Inflammatory macrophage treated with lipopolysaccharide for 4 hours (primary cell): ENCODE measurements around the gene RNU11.
"Not testable (repeated sequence)": the region's sequence is repeated elsewhere in the genome, so short reads cannot be mapped to it uniquely, and the experiment has no call there.

Experiments used
- DNase-seq: peaks from one replicate; pipeline ENCODE4 v3.0.0-alpha.2; 2020

Gene RNU11

GRCh38 chr1:28648474-28649198 lies at the start of gene RNU11:
Gene RNU11, plus strand, starts transcription at chr1:28648600.
- DNase-seq = peak; percentile 99

DNA sequence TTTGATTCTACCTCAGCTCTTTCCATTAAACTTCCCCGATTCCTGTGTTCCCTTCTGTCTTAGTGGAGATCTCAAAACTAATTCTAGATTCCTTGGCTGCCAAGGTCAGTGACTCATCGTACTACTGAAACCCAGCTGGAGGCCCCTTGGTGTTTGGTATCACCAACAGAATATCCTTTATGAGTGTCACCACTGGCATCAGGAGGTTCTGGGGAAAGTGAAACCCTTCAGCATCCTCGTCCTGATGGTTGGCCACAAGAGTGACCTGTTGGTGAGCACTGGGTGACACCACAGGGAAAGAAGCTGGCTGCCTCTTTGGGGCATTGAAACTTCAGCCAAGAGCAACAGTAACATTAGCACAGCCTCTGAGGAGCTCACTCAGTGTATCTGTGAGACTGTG lies 46.7 kb upstream of the RNU11 start:
- no peak for DNase-seq

DNA sequence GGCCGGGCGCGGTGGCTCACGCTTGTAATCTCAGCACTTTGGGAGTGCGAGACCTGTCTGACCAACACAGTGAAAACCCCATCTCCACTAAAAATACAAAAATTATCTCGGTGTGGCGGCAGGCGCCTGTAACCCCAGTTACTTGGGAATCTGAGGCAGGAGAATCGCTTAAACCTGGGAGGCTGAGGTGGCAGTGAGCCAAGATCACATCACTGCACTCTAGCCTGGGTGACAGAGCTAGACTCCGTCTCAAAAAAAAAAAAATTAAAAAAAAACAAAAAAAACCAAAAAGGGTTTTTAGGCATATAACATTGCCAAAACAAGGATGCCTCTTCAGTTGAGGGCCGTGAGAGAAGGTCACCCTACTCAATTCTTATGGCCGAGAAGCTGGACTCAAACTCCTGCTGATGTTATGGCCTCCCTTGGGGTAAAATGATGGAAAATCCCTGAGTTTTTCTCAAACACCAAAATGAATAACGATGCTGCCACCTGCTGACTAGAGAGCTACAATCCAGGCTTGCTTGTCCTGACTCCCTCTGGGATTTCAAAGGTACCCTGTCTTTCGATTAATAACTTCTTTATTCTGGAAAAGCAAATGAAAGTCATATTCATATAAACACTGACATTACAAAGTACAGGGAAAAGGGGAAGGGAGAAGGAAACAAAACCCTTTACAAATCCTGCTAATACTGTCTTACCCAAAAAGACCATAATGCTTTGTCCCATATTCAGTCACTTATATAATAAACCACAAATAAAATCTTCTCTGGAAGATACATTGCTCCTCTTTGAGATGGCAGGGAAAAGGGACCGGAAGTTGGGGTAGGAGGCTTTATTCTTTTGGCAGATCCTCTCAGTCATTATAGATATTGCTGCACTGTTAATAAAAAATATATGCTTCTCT lies 45.6 kb upstream of the RNU11 start:
- peak; percentile 76 for DNase-seq

DNA sequence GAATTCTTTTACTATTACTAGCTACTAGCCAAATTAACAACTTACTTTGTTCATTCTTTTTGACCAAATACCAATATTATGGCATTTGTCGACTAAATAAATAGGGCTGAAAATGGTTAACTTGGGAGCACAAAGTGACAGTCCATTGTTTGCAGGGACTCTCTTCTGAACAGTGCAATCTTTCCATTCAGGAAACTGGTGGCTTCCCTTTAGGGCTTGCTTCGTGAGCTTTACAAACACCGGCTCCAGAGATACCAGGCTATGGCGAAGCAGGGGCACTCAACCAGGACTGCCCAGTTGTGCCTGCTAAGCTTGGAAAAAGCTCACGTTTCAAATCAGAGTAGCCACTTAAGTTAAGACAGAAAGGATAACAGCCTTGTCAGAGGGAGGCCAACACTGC lies 44.0 kb upstream of the RNU11 start:
- no peak for DNase-seq

DNA sequence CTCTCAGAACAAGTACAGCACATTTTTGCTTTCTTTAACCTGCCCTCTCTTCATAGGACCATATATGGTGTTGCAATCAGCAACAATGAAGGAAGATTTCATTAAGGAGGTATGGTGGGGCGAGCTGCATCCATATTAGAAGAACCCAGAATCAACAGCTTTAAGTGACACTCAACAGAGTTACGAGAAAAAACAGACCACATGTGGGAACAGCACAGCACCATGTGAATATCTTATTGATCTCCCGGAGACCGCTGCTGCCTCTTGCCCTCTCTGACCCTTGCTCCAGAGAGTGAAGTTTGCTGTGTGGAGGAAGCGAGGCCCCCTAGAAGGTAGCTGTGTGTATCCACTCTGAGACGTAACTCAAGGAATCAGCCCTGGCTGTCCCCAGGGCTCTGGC lies 43.4 kb upstream of the RNU11 start:
- no peak for DNase-seq

DNA sequence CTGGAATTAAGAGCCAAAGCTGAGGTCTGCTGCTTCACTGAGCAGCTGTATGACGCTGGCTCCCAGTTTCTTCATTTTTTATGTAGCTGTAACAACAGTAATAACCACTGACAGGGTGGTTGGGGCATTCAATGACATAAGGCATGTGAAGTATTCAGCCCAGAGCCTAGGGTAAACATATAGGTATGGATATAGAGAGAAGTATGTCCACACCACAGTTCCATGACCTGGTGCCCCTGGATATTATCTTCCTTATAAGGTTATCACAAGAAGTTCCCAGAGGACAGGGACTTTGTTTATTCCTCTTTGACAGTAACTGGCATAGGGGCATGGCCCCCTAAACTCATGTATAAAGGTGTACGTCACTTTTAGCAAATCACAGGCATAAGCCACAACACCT lies 41.6 kb upstream of the RNU11 start:
- DNase-seq = no peak

GRCh38 chr1:28613175-28613574 lies 35.2 kb upstream of the RNU11 start:
- DNase-seq = no peak

DNA sequence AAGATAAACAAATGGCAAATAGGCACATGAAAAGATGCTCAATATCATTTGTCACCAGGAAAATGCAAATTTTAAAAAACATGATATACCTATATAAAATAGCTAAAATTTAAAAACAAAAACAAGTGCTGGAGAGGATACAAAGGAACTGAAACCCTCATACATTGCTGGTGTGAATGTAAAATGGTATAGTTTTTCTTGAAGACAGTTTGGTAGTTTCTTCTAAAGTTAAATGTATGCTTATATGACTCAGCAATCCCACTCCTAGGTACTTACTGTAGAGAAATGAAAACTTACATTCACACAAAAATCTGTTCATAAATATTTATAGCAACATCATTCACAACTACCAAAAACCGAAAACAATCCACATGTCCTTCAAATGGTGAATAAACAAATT lies 16.7 kb upstream of the RNU11 start:
- DNase-seq = no peak

DNA sequence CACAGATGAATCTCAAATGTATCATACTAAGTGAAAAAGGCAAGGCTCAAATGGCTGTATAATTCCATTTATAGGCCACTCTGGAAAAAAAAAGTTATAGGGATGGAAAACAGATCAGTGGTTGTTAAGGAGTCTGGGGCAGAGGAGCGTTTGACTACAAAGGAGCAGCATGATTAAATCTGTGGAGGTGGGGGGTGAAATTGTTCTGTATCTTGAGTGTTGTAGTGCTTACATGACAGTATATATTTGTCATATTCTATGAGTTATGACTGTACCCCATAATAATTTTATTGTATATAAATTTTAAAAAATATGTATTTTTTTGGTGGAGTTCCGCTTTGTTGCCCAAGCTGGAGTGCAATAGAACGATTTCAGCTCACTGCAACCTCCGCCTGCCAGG lies 15.8 kb upstream of the RNU11 start:
- no peak for DNase-seq

DNA sequence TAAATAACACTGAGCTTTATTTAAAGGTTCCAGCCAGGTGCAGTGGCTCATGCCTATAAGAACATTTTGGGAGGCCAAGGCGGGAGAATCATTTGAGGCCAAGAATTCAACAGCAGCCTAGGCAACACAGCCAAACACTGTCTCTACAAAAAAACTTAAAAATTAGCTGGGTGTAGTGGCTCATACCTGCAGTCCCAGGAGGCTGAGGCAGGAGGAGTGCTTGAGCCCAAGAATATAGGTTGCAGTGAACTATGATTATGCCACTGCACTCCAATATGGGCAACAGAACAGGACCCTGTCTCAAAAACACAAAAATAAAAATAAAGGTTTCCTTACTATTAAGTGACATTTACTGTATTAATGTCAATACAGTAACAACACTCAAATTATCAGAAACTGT lies 7.6 kb upstream of the RNU11 start:
- no peak for DNase-seq

DNA sequence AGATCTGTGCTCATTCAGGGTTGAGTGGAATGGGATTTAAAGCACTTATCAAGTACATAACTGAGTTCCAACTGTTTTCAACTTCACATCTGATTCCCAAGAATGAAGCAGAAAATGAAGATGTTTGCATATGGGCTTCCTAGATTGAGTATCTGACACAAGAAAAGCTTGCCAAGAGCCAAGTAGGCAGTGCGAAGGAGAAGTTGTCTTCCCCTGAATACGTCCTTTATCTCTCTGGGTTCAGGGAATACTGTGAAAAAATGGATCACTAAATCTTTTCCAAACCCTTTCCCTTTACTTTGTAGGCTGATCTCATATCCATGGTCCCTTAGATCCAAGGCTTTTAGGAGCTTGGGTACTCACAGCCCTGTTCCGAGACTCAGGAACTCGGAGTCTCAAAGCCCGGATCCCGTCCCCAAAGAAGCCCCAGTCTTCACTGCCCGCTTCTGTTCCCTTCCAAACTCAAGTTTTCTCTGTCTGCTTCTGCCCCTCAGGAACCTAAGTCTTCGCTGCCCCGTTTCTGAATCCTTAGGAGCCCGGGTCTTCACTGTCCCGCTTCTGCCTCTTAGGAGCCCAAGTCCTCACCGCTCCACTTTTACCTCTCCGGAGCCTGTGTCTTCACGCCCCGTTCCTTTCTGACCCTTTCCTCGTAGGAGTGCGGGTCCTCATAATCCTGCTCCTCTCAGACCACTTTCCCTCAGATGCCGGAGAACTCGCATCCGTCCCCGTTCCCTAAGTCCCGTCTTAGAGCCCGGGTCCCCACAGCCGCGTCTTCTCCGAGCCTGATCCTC lies 6.1 kb upstream of the RNU11 start:
- peak; percentile 21 for DNase-seq

- peak; percentile 96 for DNase-seq
Observed at GRCh38 chr1:28642847-28643635, 5.4 kb upstream of the RNU11 start, which contains the start of gene TAF12. Gene TAF12, minus strand, starts transcription at chr1:28643067. Its CDS starts 20,986 bp downstream, at chr1:28622081.

DNA sequence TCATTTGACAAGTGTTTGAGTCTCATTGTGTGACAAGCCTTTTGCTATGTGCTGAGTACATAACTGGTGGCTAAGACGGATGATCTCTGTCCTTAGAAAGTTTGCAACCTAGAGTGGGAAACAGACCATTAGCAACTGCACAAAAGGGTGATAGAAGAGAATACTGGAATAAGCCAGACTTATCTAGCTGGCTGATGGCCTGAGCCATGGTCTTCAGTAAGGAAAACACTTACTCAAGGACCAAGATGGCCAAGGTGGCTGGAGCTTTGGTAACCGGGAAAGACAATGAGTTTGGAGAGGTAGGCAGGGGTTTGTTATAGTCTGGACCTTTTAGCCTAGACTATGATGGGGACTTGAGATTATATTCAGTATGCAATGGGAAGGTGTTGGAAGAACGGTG lies 3.9 kb upstream of the RNU11 start:
- no peak for DNase-seq

GRCh38 chr1:28645406-28645805 lies 3.0 kb upstream of the RNU11 start:
- not testable (repeated sequence) for DNase-seq

DNA sequence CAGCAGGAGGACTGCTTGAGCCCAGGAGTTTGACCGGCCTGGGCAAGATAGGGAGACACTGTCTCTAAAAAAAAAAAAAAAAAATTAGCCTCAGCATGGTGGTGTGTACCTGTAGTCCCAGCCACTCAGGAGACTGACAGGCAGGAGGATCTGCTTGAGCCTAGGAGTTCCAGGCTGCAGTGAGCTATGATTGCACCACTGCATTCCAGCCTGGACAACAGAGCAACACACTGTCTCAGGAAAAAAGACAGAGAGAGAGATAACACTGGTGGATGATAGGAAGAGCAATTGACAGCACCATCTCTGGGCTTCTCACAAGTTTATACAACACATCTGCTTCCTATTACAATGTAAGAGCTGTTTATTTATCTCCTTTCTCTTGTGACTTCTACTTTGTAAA lies 2.4 kb upstream of the RNU11 start:
- no peak for DNase-seq

DNA sequence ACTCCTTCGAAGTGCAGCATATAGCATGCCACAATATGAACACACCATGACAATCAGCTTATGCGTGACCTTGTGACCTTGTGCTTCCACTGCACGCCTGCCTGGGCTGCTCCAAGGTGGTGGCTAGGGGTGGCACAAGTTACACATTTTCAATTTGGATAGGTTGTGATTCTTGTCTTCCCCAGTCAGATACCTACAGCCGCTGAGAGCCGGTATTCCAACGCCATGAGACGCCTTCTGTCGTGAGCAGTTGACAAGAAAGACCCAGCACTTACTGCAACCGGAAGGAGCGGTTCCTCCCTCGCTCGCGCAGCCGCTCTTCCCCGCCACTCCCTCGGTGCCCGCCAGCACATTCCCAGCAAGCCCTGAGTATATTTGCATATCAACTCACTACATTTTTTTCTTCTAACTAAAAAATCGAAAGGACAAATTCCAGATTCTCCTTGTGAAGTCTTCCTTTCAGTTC lies 359 bp upstream of the RNU11 start:
- DNase-seq = peak; percentile 96

- not testable (repeated sequence) for DNase-seq
Observed at GRCh38 chr1:28653063-28653462, 4.7 kb downstream of the RNU11 start.

GRCh38 chr1:28653870-28654269 lies 5.5 kb downstream of the RNU11 start:
- DNase-seq = peak; percentile 40

DNA sequence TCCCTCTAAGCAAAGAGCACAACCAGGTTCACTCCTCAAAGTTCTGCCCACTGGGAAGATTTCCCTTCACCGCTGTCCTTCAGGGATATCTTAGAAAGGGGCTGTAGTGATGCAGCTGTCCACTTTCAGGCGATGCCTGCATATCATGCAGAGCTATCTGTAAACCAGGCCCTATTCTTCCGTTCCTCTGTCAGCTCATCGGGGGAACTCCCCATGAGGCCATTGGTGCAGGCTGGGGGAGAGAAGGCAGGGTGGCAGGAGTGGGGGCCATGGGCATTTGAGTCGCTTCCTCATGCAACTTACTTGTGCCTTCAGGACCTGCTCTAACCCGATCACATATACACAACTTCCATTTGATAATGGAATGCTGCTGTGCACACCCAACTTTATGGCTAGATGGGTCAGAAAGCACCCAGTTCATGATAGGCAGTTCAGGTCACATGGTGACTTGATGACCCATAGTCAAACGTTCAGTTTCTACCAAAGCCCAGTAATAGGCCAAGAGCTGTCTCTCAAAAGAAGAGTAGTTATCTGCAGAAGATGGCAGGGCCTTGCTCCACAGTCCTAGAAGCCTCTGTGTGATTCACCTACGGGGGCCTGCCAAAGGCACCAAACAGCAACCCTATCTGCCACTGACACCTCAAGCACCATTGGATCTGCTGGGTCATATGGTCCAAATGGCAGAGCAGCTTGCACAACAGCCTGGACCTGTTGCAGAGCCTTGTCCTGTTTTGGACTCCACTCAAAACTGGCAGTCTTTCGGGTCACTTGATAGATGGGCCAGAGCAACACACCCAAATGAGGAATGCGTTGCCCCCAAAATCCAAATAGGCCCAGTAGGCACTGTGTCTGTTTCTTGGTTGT lies 7.3 kb downstream of the RNU11 start:
- not testable (repeated sequence) for DNase-seq

GRCh38 chr1:28656335-28656734 lies 7.9 kb downstream of the RNU11 start:
- DNase-seq = no peak

DNA sequence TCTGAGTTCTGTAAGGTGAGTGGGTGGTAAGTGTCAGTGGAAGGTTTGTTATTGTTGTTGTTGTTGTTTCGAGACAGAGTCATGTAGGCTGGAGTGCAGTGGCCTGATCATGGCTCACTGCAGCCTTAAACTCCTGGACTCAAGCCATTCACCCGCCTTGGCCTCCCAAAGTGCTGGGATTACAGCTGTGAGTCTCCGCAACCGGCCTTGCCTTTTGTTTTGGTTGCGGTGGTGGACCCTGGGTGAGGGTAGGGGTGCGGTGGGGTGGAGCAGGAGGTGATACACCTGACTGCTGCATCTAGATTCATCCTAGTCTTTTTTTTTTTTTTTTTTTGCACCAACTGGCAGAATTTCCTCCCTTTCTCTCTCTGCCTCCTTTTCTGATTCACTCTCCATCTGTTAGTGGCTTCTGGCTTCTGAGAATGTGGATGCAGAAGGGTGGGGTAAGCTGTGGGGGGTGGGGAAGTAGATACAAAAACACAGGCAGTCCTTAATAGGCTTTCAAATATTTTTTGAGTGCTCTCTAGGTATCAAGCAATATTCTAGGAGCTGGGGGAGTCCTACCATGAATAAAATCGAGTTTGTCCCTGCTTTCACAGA lies 15.6 kb downstream of the RNU11 start:
- no peak for DNase-seq
